MCF 10A (cell line): ENCODE data around the gene PLEKHD1. TPM values are rescaled to one million over a fixed set of nuclear protein-coding genes. Genes with fewer than 3 reads are reported as not detected.

ENCODE experiments used
- BruUV-seq: library from RNA; stranded (reverse); fragments of 400-500 nt; replicated peaks from 2 replicates; lab custom pipeline; 2021; lab: Mats Ljungman, UMichigan
- CTCF ChIA-PET: fragments of 300-600 bp; sonication (Branson Sonifier 250); formaldehyde crosslinking; extraction: SDS; loops from one replicate; lab custom pipeline; 2021; ENCODE audit warnings: antibody characterized with exemption, inconsistent platforms; lab: Yijun Ruan, JAX
- POLR2A ChIA-PET: fragments of 300-600, 350-650 bp; sonication (Branson Sonifier 250); formaldehyde crosslinking; extraction: SDS; loops from one replicate; lab custom pipeline; 2020; ENCODE audit warnings: antibody characterized with exemption, inconsistent platforms; lab: Yijun Ruan, JAX
- DNase-seq: peaks from one replicate; pipeline ENCODE4 v3.0.0-alpha.2; 2018; ENCODE audit not compliant: unreplicated experiment
- H3K27ac Mint-ChIP-seq: one replicate; pipeline ENCODE4 v1.8.0; 2022; ENCODE audit warnings: mild to moderate bottlenecking, low read depth, mixed read lengths; ENCODE audit not compliant: unreplicated experiment
- H3K27me3 Mint-ChIP-seq: one replicate; pipeline ENCODE4 v1.8.0; 2022; ENCODE audit warnings: mixed read lengths; ENCODE audit not compliant: insufficient read depth, unreplicated experiment
- H3K36me3 Mint-ChIP-seq: one replicate; pipeline ENCODE4 v1.8.0; 2022; ENCODE audit warnings: mild to moderate bottlenecking, moderate library complexity, mixed read lengths; ENCODE audit not compliant: insufficient read depth, unreplicated experiment
- H3K4me1 Mint-ChIP-seq: one replicate; pipeline ENCODE4 v1.8.0; 2022; ENCODE audit warnings: mixed read lengths; ENCODE audit not compliant: insufficient read depth, unreplicated experiment
- H3K4me3 Mint-ChIP-seq: one replicate; pipeline ENCODE4 v1.8.0; 2022; ENCODE audit warnings: mild to moderate bottlenecking, moderate library complexity, mixed read lengths; ENCODE audit not compliant: unreplicated experiment
- H3K9me3 Mint-ChIP-seq: one replicate; pipeline ENCODE4 v1.8.0; 2022; ENCODE audit warnings: mixed read lengths; ENCODE audit not compliant: unreplicated experiment
- CTCF ChIP-seq: fragments of 200-600 bp; IDR thresholded peaks from one replicate; pipeline ENCODE4 v1.8.0; 2022; ENCODE audit warnings: antibody characterized with exemption, mild to moderate bottlenecking; ENCODE audit not compliant: unreplicated experiment
- intact Hi-C: fragments of 100-400 bp; cut with micrococcal nuclease; formaldehyde crosslinking; loops from 2 replicates; pipeline ENCODE4 v1.14.1; 2022
- total RNA-seq: library from RNA; stranded (reverse); gene quantifications from 2 replicates; pipeline ENCODE4 v1.2.3, GENCODE V29; 2022

Gene PLEKHD1
- total RNA-seq, 1 experiment from 2014 or later: not detected

- H3K27ac Mint-ChIP-seq: no peak overlapping the region
- TF ChIP-seq CTCF: no peak
- H3K4me1 Mint-ChIP-seq: peaks cover 6% of the 10 kb centered on the region
- DNase-seq: no peak
- intact Hi-C loops: no loop called here
- H3K4me3 Mint-ChIP-seq: no peak overlapping the region
- CTCF ChIA-PET: interaction anchor here (0.6 to 7.4 kb wide), 4 partner anchors 17 to 935 kb away, joined by 3 to 113 read pairs (median 29); no protein-coding TSS in a partner anchor
- POLR2A ChIA-PET: no interaction called here
- peaks cover 51% of the 10 kb centered on the region for H3K27me3 Mint-ChIP-seq
- H3K9me3 Mint-ChIP-seq: no peaks in the 10 kb centered on the region
- BruUV-seq: no TSS peak
- no peaks in the 10 kb centered on the region for H3K36me3 Mint-ChIP-seq
Observed at GRCh38 chr14:69572841-69573135, 88.3 kb downstream of the PLEKHD1 start.

- no TSS peak for BruUV-seq
- intact Hi-C loops: no loop called here
- H3K36me3 Mint-ChIP-seq: no peaks in the 10 kb centered on the region
- H3K4me1 Mint-ChIP-seq: peaks cover 6% of the 10 kb centered on the region
- H3K4me3 Mint-ChIP-seq: no peak overlapping the region
- ChIA-PET CTCF (interaction anchor here (0.5 to 7.4 kb wide), 10 partner anchors 10 to 935 kb away, joined by 3 to 113 read pairs (median 9); no protein-coding TSS in a partner anchor), POLR2A (no interaction called here)
- peaks cover 46% of the 10 kb centered on the region for H3K27me3 Mint-ChIP-seq
- DNase-seq: no peak
- no peak for TF ChIP-seq CTCF
- no peak overlapping the region for H3K27ac Mint-ChIP-seq
- no peaks in the 10 kb centered on the region for H3K9me3 Mint-ChIP-seq
Observed at GRCh38 chr14:69573205-69573830, 88.8 kb downstream of the PLEKHD1 start.

- no TSS peak for BruUV-seq
Observed at GRCh38 chr14:69573831-69574262, 89.3 kb downstream of the PLEKHD1 start.

More at GRCh38 chr14:69573831-69574262, 89.3 kb downstream of the PLEKHD1 start:
- peaks cover 6% of the 10 kb centered on the region for H3K4me1 Mint-ChIP-seq
- ChIA-PET CTCF (interaction anchor here (0.5 to 7.4 kb wide), 10 partner anchors 10 to 147 kb away, joined by 3 to 113 read pairs (median 9); no protein-coding TSS in a partner anchor), POLR2A (interaction anchor here (0.6 kb wide), 1 partner anchor 45 kb away, joined by 3 read pairs; no protein-coding TSS in a partner anchor)
- no peak for DNase-seq
- H3K36me3 Mint-ChIP-seq: no peaks in the 10 kb centered on the region
- H3K27me3 Mint-ChIP-seq: peaks cover 40% of the 10 kb centered on the region
- H3K9me3 Mint-ChIP-seq: no peaks in the 10 kb centered on the region
- TF ChIP-seq CTCF: no peak
- no peak overlapping the region for H3K27ac Mint-ChIP-seq
- intact Hi-C loops: loop anchor here (1.0 to 2.0 kb wide), 2 partner anchors 39 to 331 kb away; no protein-coding TSS in a partner anchor
- no peak overlapping the region for H3K4me3 Mint-ChIP-seq
